Measurements from ENCODE around the gene PODXL2.

- TF ChIP-seq POLR2A (IDR thresholded peaks at IDR 0.05): no peak
- TF ChIP-seq, protein P1, sequence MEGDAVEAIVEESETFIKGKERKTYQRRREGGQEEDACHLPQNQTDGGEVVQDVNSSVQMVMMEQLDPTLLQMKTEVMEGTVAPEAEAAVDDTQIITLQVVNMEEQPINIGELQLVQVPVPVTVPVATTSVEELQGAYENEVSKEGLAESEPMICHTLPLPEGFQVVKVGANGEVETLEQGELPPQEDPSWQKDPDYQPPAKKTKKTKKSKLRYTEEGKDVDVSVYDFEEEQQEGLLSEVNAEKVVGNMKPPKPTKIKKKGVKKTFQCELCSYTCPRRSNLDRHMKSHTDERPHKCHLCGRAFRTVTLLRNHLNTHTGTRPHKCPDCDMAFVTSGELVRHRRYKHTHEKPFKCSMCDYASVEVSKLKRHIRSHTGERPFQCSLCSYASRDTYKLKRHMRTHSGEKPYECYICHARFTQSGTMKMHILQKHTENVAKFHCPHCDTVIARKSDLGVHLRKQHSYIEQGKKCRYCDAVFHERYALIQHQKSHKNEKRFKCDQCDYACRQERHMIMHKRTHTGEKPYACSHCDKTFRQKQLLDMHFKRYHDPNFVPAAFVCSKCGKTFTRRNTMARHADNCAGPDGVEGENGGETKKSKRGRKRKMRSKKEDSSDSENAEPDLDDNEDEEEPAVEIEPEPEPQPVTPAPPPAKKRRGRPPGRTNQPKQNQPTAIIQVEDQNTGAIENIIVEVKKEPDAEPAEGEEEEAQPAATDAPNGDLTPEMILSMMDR (IDR thresholded peaks at IDR 0.05 in 4 of 5, conservative IDR thresholded peaks at IDR 0.05 in 1 of 5): no peak
Observed at GRCh38 chr3:127718245-127718915, 89.4 kb downstream of the PODXL2 start.

All from gastrocnemius medialis (tissue), 4 donors.